CD4-positive, alpha-beta T cell treated with Interleukin-6 at 100 ng/mL for 8 hours (primary cell): ENCODE measurements around the gene PTGDS.

ENCODE experiments used
- DNase-seq: peaks from one replicate; pipeline ENCODE4 v3.0.0-alpha.2; 2020; ENCODE audit warnings: mixed read lengths, low spot score

Gene PTGDS

DNA sequence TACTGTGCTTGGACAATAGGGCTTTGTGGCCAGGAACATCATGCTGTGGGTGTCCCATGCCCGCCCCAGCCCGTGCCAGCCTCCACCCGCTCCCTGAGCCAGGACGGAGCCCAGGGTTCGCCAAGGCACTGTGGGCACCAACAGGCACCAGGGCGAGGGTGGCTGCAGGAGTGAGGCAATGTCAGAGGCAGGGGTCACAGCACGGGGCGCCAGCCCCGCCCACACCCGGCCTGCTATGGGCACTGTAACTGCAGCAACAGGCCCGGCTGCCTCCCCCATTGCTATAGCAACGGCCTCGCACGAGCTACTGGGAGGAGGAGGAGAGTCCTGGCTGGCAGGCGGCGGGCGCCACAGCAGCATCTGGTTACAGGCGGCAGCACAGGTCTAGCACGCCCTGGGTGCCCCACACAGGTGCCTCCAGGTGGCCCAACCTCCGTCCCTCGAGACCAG lies 48.2 kb downstream of the PTGDS start:
- DNase-seq = no peak

DNA sequence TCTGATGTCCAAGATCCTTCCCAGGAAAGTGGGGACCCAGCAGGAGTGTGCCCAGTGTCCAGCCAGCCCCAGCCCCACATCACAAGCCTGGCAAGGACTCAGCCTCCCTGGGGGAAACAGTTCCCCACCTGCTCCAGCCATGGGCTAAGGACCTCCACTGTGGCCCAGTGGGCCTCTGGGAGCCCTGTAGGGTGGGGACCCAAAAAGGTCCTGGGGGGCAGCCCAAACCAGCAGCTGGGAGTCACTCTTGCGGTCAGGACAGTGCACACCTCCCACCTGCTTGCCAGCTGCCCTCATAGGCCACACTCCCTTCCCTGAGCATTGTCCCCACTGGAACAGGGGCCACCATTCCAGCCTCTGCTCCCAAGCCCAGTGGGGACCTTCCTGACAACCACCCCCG lies 49.1 kb downstream of the PTGDS start:
- DNase-seq = no peak

DNA sequence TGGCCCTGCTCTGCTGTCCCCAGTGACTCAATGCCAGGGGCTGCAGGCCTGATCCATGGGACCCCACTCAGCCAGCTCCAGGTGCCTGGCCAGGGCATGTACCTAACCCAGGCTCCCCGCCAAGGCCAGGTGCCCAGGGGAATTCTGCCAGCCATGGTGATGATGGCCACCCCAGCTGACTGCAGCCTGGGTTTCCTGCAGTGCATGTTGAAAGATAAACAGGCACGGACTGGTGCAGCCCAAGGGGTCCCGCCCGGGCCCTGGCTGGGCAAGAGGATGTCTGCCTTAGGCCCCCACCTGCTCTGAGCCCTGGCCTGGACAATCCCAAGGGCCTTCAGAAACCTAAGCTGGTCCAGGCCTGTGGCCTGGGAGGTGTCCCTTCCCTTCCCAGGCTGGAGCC lies 49.5 kb downstream of the PTGDS start:
- DNase-seq = no peak

DNA sequence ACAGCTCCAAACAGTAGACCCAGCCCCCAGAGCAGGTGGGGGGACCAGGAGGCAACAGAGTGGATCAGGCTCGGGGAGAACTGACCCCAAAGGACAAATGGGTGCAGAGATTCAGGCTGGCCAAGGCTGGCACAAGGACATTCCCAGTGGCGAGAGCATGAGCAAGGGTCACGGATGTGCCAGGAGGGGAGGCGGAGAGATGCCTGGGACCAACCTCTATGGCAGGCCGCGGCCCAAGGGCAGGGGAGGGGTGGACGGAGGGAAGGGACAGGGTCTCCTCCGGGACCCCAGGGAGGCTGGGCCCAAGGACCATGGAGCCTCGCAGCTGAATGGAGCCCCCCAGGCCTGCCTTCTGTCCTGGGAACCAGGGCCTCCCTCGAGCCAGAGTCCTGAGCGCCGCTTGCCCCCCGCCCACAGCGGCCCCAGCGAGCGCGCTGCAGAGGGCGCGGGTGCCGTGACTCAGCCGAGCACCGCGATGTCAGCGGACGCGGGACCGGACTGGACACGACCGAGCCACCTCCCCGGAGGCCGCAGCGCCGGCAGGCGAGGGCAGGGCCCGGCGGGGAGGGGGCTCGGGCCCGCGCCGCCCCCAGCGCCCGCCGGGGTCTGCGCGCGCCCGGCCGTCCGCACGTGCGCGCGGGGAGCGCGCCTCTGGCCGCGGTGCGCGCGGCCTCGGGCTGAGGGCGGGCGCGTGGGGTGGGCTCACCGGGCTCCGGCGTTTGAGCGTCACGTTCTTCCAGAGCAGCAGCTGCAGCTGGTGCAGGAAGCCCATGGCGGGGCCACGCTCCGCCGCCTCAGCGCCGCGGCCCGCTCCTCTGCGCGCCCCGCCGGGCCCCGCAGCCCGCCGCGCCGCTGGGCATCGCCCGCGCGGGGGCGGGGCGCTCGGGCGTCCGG lies 50.3 kb downstream of the PTGDS start, which contains the start of gene ABCA2:
ABCA2 (minus strand) TSS at position 869 of the 894 bp plus-strand sequence; CDS start at position 772, 97 bp downstream.
- DNase-seq = no peak

- peak; percentile 61 for DNase-seq
Observed at GRCh38 chr9:137028263-137029057, 51.2 kb downstream of the PTGDS start.

DNA sequence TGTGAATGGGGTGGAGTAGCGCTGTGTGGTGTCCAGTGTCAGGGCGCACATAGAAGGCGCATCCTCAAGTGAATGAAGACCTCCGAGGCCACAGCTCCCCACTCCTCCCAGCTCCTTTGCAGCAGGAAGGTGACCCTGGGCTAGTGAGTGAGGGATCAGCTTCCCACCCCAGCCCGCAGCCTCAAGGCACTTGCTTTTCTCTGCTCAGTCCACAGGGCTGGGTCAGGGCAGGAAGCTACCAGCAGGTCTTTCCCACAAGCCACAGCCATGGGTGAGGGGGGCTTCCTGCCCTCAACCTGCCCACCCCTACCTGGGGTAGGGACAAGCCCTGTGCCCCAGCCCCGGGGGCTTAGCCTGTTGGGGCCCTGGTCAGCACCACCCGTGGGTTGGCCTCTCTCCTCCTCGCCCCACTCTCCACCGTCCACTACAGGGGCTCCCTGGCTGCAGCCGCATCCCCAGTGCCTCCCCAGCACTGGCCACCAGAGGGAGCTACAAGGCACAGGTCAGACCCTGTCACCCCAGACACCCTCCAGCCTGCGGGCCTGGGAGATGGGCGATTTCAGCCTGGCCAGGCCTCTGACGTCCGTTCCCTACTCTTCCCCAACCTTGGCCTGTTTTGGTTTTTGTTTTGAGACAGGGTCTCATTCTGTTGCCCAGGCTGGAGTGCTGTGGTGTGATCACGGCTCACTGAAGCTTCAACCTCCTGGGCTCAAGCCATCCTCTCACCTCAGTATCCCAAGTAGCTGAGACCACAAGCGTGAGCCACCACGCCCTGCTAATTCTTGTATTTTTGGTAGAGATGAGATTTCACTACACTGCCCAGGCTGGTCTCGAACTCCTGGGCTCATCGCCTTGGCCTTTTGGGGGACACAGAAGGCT lies 52.0 kb downstream of the PTGDS start:
- DNase-seq = peak; percentile 58

- no peak for DNase-seq
Observed at GRCh38 chr9:137030006-137030405, 52.7 kb downstream of the PTGDS start.

GRCh38 chr9:137030538-137031527 lies 53.5 kb downstream of the PTGDS start:
- peak; percentile 39 for DNase-seq
